Tibial artery (tissue), 4 donors: ENCODE data around the gene KIF3B.
"Not testable (repeated sequence)": the region's sequence is repeated elsewhere in the genome, so short reads cannot be mapped to it uniquely, and the experiment has no call there.

Experiments
- DNase-seq, 2 donors: peaks; one replicate each; pipeline ENCODE4 v3.0.0-alpha.2; 2019
- H3K27ac ChIP-seq, 2 donors: fragments of 200-600 bp; sonication (generic) in 1 of 2; 1 replicate in 1 of 2; 2 replicates in 1 of 2; pipeline ENCODE4 v1.5.1; 2018 to 2019; ENCODE audit warnings: mild to moderate bottlenecking in 1 of 2
- H3K27me3 ChIP-seq, 2 donors: fragments of 200-600 bp; sonication (generic) in 1 of 2; one replicate each; pipeline versions ENCODE4 v1.5.1 to v1.6.0; 2016 to 2019
- H3K36me3 ChIP-seq, 3 donors: fragments of 200-600 bp; sonication (generic) in 2 of 3; one replicate each; pipeline ENCODE4 v1.5.1; 2016 to 2019; ENCODE audit warnings: mild to moderate bottlenecking in 2 of 3
- H3K4me1 ChIP-seq, 4 donors: fragments of 200-600 bp; sonication (generic) in 2 of 4; 1 replicate in 3 of 4; 2 replicates in 1 of 4; pipeline ENCODE4 v1.5.1; 2016 to 2019
- H3K4me3 ChIP-seq, 2 donors: fragments of 200-600 bp; sonication (generic) in 1 of 2; 1 replicate in 1 of 2; 2 replicates in 1 of 2; pipeline ENCODE4 v1.5.1; 2018 to 2019; ENCODE audit warnings: mild to moderate bottlenecking in 2 of 2
- H3K9me3 ChIP-seq, 3 donors: fragments of 200-600 bp; sonication (generic) in 1 of 3; one replicate each; pipeline ENCODE4 v1.5.1; 2016 to 2019
- CTCF ChIP-seq, 2 experiments: fragments of 200-600 bp in 1 of 2; fragments of 450-650 bp in 1 of 2; IDR thresholded peaks; one replicate each; pipeline ENCODE4 v1.5.1; 2017 to 2019; ENCODE audit warnings: antibody characterized with exemption in 2 of 2, mild to moderate bottlenecking in 1 of 2, moderate library complexity in 1 of 2
- intact Hi-C: fragments of 100-400 bp; cut with DNase I; formaldehyde crosslinking; loops from one replicate; pipeline ENCODE4 v1.15.0; 2023; ENCODE audit warnings: low total_unique reads

Gene KIF3B

DNA sequence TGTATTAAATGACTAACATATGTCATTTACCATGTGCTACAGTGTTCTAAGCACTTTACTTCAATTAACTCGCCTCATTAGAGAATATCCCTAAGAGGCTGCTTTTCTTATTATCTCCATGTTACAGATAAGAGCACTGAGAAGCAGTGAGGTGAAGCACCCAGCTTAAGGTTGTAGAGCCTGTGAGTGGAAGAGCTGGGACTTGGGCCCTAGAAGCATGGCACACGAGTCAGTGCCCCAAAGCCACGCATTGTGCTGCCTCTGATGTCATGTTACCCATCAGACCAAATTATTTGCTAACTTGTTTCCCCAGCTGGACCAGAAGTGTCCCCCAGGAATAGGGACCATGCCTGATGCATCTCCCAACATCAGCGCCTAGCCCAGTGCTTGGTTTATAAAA lies 35.6 kb upstream of the KIF3B start:
- Histone ChIP-seq H3K27me3 (peaks cover 0 to 3% of the 10 kb centered on the region in 2 donors), H3K36me3 (peaks cover 0 to 7% (median 0%) of the 10 kb centered on the region in 3 donors), H3K4me3 (no peak overlapping the region), H3K27ac (no peak overlapping the region), H3K9me3 (no peaks in the 10 kb centered on the region), H3K4me1 (no peaks in the 10 kb centered on the region)
- TF ChIP-seq CTCF (IDR thresholded peaks at IDR 0.05): no peak
- DNase-seq: no peak
- intact Hi-C loops: no loop called here

GRCh38 chr20:32244150-32244823 lies 33.2 kb upstream of the KIF3B start:
- Histone ChIP-seq H3K27ac (no peak overlapping the region), H3K4me3 (no peak overlapping the region), H3K27me3 (peaks cover 0 to 3% of the 10 kb centered on the region in 2 donors), H3K4me1 (no peaks in the 10 kb centered on the region), H3K9me3 (no peaks in the 10 kb centered on the region), H3K36me3 (no peaks in the 10 kb centered on the region)
- no peak for DNase-seq
- intact Hi-C loops: no loop called here
- TF ChIP-seq CTCF (IDR thresholded peaks at IDR 0.05): no peak

- intact Hi-C loops: no loop called here
- Histone ChIP-seq H3K9me3 (no peaks in the 10 kb centered on the region), H3K27ac (no peak overlapping the region), H3K27me3 (peaks cover 0 to 3% of the 10 kb centered on the region in 2 donors), H3K4me1 (no peaks in the 10 kb centered on the region), H3K36me3 (no peaks in the 10 kb centered on the region), H3K4me3 (no peak overlapping the region)
- no peak for TF ChIP-seq CTCF (IDR thresholded peaks at IDR 0.05)
- no peak for DNase-seq
These were observed 32.5 kb upstream of the KIF3B start for GRCh38 chr20:32244959-32245358.

DNA sequence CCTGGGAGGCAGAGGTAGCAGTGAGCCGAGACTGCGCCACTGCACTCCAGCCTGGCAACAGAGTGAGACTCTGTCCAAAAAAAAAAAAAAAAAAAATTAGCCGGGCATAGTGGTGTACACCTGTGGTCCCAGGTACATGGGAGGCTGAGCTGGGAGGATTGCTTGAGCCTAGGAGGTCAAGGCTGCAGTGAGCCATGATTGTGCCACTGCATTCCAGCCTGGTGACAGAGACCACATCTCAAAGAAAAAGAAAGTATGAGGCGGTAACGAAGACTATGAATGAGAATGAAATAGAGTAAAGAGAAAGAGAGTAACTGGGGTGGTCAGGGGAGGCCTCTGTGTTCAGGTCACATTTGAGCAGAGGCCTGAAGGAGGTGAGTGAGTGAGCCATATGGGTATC lies 31.2 kb upstream of the KIF3B start:
- H3K36me3 ChIP-seq, H3K4me1 ChIP-seq, DNase-seq, H3K4me3 ChIP-seq, H3K27me3 ChIP-seq, H3K9me3 ChIP-seq, intact Hi-C loops, H3K27ac ChIP-seq: not testable (repeated sequence)

DNA sequence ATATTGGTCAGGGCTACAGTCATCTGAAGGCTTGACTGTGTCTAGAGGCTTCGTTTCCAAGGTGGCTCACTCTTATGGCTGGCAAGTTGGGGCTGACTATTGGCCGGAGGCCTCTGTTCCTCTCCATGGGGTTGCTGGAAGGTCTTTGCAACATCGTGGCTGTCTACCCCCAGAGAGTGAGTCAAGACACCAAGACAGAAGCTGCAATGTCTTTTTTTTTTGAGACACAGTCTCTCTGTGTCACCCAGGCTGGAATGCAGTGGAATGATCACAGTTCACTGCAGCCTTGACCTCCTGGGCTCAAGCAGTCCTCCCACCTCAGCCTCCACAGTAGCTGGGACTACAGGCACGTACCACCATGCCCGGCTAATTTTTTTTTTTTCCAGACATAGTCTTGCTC lies 29.4 kb upstream of the KIF3B start:
- Histone ChIP-seq H3K27me3 (no peaks in the 10 kb centered on the region), H3K27ac (no peak overlapping the region), H3K9me3 (no peaks in the 10 kb centered on the region), H3K4me1 (no peaks in the 10 kb centered on the region), H3K36me3 (no peaks in the 10 kb centered on the region), H3K4me3 (no peak overlapping the region)
- intact Hi-C loops: no loop called here
- TF ChIP-seq CTCF (IDR thresholded peaks at IDR 0.05): no peak
- DNase-seq: no peak

DNA sequence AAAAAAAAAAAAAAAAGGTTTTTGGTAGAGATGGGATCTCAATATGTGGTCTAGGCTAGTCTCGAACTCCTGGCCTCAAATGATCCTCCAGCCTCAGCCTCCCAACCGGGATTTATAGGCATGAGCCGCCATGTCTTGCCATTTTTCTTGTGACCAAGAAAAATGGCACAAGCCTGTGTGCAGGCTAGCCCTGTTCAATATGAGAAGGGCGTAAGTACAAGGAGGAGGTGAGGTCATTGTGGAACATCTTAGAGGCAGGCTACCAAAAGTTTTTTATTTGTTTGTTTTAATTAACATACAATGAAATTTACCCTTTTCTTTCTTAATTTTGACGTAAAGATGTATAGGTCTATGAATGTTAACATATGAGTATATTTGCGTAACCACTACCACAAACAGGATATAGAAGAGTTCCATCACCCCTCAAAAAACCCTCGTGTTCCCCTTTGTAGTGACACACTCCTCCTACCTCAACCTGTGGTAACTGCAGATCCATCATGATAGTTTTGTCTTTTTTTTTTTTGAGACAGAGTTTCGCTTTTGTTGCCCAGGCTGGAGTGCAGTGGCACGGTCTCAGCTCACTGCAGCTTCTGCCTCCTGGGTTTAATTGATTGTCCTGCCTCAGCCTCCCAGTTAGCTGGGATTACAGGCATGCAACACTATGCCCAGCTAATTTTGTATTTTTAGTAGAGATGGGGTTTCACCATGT lies 28.3 kb upstream of the KIF3B start:
- Histone ChIP-seq H3K36me3 (no peaks in the 10 kb centered on the region), H3K27me3 (no peaks in the 10 kb centered on the region), H3K4me1 (no peaks in the 10 kb centered on the region), H3K9me3 (no peaks in the 10 kb centered on the region), H3K4me3 (no peak overlapping the region), H3K27ac (no peak overlapping the region)
- no peak for TF ChIP-seq CTCF (IDR thresholded peaks at IDR 0.05)
- intact Hi-C loops: no loop called here
- DNase-seq: no peak
